HG02943 (cell line): ENCODE data around the gene GRM5.
"Not testable (repeated sequence)": the region's sequence is repeated elsewhere in the genome, so short reads cannot be mapped to it uniquely, and the experiment has no call there.

Experiments used
- ATAC-seq: cut with Tn5 transposase; IDR thresholded peaks from one replicate; pipeline ENCODE4 v1.9.1; 2021; ENCODE audit warnings: mild to moderate bottlenecking, low read depth, moderate library complexity; ENCODE audit not compliant: unreplicated experiment

The GRM5 gene

DNA sequence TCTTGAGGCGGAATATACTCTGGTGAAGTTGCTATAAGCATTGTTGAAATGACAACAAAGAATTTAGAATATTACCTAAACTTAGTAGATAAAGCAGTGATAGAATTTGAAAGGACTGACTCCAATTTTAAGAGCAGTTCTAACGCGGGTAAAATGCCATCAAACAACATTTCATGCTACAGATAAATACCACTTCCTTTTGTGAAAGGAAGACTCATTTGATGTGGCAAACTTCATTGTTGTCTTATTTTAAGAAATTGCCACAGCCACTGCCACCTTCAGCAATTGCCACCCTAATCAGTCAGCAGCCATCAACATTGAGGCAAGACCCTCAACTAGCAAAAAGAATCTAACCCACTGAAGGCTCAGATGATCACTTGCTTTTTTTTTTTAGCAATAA is 220.8 kb downstream of the GRM5 start:
- ATAC-seq = not testable (repeated sequence)

DNA sequence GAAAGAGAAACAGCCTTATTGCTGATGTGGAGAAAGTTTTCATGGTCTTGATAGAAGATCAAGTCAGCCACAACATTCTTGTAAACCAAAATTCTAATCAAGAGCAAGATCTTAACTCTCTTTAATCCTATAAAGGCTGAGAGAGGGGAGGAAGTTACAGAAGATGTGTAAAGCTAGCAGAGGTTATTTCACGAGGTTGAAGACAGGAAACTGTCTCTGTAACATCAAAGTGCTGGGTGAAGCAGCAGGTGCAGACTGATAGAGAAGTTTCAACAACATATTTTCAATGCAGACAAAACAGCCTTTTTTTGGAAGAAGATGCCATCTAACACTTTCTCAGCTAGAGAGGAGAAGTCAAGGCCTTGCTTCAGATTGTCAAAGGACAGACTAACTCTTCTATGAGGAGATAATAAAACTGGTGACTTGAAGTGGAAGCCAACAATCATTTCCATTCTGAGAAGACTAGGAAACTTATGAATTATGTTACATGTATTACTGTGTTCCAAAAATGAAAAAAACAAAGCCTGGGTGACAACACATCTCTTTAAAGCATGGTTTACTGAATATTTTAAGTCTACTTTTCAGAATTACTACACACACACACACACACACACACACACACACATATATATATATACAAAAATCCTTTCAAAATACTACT is 221.9 kb downstream of the GRM5 start:
- not testable (repeated sequence) for ATAC-seq

DNA sequence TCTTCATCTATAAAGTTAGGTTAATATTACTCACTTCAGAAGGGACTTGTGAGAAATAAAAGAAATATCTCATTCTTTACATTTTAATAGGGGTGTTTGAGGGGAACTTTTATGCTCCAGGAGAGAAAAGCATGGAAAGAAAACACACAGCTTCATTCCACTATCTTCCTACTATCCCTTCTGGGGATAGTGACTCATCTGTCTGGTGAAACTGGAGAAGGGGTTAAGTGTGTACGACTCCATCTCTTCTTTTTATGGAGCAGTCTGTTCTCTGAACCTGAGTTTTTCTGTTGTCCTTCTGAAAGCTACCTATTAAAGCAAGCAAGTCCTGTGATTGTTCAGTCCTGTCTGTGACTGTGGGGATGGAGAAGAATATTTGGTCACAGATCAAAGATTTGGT is 227.6 kb downstream of the GRM5 start:
- not testable (repeated sequence) for ATAC-seq

DNA sequence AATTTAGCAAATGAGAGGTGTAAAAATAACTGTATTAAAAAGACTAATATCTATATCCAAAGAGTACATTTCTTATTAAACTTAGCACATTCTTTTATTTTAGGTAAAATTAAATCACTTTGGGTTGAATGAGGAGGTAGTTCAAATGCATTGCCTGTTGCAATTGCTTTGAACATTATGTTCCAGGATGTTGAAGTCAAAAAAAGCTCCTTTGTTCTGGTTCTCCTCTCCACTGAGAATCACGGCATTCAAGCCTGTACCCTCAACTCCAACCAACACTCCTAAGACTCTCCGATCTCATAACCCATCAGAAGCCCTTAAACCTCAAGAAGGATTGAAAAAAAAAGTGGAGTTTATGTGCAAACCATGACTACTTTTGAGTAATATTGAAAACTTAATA is 230.1 kb downstream of the GRM5 start:
- not testable (repeated sequence) for ATAC-seq

DNA sequence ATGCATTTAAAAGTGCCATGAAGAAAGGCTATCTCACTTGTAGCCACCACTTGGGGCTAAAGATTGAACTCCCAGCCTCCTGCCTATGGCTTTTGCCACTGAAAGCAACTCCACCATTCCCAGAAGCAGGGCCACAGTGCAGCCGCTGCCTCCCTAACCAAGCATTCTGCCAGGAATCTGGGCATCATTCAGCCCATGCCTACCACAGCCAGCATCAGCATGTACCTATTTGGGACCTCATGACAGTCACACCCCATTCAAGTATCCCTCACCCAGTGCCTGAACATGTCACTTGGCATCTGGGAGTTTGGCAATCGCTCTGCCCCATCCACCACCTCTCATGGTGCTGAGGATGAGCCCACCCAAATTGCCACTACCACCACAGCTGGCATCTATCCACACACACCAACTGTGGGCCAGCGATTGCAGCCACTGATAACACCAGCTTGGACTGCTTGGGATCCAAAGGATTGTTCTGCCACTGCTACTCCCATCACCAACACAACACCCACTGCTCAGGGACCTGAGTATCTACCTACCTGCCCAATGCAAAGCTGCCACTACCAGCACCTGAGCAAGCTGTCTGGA is 234.4 kb downstream of the GRM5 start:
- ATAC-seq = no peak

DNA sequence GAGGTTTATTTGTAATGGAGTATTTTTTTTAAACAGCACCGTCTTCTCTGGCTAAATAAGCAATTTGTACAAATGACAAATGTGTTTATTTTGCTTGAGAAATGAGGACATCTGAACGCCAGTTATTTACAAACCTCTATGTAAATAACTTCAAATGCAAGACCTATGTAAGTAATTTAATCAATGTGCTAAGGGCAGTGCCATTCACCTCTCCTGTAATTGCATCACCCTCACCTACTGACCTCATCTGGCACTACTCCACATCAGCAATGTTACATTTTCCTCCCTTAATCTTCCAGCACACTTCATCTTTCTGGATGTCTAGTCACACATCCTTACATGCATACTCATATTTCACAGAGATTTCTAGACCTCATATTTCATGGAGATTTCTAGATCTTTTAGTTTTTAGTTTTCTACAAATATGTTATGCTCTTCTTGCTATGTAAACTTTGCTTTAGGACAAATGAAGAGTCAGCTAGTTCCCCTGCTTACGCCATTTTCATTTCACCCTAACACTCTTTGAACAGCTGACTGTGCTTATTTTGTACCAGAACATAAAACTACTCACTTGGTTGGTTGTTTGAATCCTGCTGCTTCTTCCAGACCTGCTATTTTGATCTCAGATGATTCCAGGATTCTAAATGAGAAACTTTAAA is 238.6 kb downstream of the GRM5 start:
- no peak for ATAC-seq

DNA sequence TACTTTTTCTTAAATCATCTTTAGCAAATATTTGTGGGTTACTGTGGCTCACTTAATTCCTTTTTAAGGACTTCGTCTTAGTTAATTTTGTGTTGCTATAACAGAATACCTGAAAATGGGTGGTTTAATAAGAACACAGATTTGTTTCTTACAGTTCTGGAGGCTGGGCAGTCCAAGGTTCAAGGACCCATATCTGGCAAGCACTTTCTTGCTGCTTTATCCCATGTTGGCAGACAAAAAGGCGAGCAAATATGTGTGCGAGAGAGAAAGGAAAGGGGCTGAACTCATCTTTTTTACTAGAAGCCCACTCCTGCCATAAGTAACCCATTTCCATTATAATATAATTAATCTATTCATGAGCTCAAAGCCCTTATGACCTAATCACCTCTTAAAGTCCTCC is 246.2 kb downstream of the GRM5 start:
- no peak for ATAC-seq

DNA sequence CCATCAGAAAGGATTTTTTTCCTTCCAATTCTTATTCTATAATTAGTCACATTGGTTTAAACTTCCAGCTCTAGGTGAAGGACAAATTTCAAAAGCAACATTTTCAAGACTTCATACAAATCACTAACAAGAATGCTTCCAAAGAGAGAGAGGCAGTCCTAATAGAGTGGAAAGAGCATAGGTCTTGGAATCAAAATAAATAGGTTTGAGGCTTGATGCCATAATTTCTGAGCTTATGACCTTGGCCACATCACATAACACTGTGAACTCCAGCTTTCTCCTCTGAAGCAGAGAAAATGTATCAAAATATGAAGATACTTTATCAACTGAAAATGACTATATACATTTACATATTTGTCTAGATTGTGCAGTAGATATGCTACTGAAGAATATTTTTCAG is 246.8 kb downstream of the GRM5 start:
- no peak for ATAC-seq

DNA sequence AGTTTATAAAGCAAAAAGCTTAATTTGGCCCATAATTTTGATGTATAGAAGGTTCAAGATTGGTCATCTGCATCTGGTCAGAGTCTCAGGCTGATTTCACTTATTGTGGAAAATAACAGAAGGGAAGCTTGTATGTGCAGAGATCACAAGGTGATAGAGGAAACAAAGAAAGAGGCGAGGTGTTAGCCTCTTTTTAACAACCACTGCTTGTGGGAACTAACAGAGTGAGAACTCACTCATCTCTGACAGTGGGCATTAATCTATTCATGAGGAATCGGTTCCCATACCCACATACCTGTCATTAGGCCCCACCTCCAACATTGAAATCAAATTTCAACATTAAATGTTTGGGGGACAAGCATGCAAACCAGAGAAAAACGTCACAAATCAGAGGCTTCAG is 250.3 kb downstream of the GRM5 start:
- no peak for ATAC-seq

DNA sequence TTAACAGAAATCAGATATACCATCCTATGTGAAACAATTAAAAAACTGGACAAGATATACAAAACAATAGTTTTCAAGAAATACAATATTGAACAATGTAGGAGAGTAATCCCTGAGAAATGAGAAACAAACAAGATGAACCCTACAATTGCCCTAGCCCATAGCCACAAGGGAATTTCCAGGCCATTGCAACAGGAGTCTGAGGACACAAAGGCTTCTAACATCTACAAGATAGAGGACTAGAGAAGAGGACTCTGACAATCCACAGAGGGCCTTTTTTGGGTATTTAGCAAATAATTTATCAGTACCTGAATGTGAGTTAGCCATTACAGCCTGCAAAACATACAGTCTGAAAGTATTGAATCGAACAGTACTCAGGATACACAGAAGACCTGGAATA is 251.7 kb downstream of the GRM5 start:
- no peak for ATAC-seq

DNA sequence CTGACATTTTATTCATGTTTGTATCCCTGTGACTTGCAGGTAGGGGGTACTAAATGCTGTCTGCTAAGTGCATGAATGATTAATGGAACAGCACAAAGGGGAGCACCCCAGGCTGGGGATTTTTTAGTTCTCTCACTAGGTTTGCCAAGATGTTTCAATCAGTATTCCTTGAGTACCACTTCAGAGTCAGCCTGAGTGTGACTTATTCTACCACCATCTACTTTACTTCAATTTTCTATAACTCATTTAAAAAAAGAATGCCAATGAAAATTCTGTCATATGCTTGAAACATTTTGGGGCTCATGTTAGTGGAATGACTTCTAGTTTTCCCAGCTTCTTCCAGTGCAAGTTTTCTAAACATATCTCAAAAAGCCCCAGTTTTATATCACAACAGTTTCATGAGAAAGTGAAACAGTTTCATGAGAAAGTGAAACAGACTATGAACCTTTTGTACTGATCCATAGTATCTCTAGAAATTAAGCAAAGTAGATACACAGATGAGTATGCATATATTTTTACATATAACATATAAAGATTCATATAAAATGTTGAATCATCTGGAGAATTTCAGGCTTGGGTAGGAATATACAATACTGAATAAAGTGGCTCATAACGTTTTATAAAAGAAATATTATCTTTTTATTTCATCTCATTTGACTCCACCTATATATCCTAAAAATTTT is 252.4 kb downstream of the GRM5 start:
- ATAC-seq = peak; percentile 92

DNA sequence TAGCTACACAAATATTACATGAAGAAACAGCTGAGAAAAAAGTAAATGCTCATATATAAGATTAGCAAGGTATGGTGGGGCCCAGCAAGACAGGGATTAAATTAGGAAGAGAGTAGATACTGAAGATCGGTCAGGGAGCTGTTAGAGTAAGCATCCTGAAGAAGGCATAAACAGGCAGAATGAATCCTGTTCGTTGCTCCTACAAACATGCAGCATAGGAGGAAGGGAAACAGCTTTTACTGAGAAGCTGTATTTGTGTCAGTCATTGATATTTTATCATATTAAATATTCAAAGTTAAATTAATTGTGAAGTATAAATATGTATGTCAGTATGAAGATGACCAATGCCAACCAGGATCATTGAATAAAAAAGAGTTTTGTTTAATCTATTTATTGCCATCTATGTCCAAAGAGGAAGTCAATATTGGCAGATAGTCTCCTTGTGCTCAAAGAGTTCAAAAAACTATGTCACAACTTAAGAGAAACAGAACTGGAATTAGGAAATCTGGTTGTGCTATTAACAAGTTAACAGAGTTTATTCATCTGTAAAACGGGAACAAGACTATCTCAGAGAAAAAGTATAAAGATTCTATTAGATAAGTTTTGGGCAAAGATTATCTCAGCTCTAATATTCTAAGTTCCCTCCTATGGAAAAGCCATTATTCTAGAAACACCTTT is 255.2 kb downstream of the GRM5 start:
- ATAC-seq = no peak

DNA sequence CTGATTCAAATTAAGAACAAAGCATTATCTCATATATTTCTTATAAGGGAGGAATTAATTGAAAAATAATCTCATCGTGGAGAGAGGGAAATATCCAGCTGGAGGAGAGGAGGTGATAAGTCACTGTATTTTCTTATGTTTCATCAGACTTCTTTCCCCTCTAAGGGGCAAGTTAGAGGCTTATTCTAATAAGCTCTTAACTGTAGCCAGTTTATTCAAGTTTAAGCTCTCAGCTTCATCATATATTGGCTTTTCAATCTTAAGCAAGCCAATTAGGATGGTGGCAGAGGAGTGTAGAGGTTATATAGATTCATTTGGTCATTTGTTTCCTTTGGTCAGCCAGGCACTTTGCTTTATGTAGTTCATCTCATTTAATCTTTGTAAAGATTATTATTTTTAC is 256.7 kb downstream of the GRM5 start:
- no peak for ATAC-seq

DNA sequence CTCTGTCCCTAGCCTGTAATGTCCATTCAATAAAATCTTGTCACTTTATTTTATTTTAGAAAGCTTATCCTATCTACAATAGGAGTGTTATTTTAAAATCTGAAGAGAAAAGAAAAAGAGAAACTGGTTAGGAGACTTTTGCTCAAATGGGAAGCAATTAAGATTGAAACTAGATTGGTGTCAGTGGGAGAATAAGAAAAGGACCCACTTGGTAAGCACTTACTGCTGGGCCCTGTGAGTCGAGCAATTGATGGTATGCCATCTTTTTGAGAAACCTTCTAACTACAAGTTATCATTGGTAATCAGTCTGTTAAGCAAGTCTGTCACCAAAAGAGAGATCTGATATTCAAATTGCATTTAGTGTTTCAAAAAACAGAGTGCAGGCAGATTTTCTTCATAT is 258.4 kb downstream of the GRM5 start:
- ATAC-seq = no peak

DNA sequence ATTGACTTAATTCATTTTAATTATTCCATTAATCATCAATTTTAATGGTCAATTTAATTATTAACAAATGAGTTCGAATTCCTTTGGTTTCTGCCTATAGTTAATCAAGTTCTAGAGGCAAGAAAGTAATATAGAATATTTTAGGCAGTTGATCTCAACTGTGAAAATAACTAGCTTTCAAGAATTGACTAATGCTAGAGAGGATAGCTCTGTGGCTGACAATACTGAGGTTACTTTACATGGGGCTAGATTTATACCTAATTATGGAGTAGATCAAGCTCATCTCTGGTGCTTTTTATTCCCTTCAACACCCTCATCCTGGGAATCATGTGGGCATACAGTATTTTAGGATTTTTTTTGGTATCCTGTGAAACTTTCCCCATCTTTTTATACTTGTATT is 259.4 kb downstream of the GRM5 start:
- ATAC-seq = no peak

DNA sequence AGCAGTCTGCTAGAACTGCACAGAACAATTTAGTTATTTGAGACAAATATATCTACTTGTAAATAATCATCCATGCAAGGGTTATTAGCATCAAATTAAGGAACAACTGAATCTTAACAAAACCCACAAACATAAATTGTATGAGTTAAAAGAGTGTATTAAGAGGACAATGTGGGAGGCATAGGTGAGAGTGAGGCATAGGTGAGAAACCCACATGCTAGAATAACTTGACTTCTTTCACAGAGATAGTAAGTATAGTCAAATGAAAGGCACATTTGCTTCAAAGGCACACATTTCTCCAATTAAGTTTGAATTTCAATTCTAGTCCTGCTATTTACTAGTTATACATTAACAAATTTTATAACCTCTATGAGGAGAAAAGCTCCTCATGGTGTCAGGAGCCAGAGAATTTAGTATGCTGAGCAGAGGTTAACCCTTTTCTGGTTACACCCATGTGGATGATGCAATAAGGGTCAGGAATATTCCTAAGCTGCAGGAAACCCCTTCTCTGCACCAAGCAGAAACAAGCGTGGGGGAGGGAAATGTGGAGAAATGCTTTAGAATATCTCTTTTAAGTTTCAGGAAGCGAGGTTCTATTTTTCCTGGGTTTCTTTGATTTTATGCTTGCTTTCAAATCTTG is 264.2 kb downstream of the GRM5 start:
- ATAC-seq = no peak

DNA sequence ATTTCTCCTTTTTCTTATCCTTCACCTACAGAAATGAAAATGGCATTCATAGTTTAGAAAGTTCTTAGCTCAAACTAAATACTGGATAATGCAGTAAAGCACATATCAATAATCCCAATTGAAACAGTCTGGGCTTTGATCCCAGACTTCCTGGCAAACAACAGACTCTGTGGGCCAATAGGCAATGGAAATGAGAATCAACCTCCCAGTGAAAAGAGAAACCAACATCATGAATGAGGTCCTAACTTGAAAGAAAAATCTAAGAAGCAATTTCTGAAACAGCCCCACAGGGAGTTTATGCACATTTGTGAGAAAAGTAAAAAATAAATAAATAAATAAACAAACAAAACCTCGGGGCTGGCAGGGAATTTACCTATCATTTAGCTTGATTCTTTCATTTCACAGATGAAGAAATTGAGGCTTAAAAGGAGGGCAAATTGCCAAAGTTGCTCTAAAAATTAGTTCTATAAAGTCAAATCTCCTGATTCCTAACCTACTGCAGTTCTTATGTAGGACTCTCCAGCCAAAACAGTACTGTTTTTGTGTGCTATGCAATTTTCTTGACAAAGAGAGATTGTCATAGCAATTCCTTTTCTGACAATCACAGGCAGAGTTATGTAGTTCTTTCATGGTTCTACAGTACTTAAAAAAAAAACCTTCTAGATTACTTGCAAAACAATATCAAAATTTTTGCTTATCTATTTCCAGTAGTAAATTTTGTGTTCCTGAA is 265.8 kb downstream of the GRM5 start:
- ATAC-seq = no peak

DNA sequence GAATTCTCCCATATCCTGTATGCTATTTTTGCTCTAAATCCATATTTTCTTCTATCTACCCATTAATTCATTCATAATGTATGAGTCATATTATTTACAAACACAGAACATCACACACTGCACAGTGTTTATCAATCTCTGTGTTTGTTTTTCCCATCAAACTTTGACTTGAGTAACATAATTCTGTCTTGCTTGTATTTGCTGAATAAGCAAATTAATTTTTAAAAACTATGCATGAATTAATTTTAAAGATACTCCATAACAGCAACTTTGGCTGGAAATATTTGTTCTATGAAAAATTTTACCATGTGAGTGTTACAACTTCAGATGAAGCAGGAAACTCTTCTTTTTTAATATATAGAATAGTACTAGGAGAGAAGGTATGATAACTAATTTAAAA is 275.6 kb downstream of the GRM5 start:
- no peak for ATAC-seq

DNA sequence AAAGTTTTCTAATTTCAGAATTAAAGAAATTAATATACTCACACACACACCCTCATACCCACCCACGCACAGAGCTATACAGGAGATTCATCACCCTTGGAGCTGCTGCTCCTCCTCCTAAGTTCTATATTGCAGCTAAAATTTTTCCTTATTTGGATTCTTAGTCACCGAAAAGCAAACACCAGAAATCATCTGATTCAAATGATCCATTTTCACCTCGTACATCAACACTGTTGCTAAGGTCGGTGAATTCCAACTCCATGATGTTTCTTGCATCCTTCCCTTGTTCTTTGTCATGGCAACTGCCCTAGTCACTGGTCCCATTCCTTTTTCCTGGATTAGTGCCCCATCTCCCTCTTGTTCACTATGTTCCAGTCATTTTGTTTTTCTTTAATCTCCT is 286.2 kb downstream of the GRM5 start:
- no peak for ATAC-seq
